HCT116 (cell line): ENCODE results near the gene COL26A1. TPM values are rescaled to one million over a fixed set of nuclear protein-coding genes. Genes with fewer than 3 reads are reported as not detected.

Experiments used
- ATAC-seq: fragments of 200-7000 bp; cut with Tn5 transposase; 2 replicates; pipeline ENCODE4 v1.9.1; 2020; ENCODE audit warnings: mild to moderate bottlenecking, moderate library complexity
- BruUV-seq: library from RNA; stranded (reverse); fragments of 400-500 nt; replicated peaks from 2 replicates; lab custom pipeline; 2021; lab: Mats Ljungman, UMichigan
- CTCF ChIA-PET: fragments of 300-600 bp; sonication (Branson Sonifier 250); formaldehyde crosslinking; loops from one replicate; lab custom pipeline; 2021; ENCODE audit warnings: antibody characterized with exemption; lab: Charles Lee
- POLR2A ChIA-PET: fragments of 300-600, 350-600 bp; sonication (Branson Sonifier 250); formaldehyde crosslinking; loops from one replicate; lab custom pipeline; 2021; ENCODE audit warnings: antibody characterized with exemption; lab: Charles Lee
- RAD21 ChIA-PET, 2 experiments: fragments of 300-600 bp; sonication (Branson Sonifier 250); formaldehyde crosslinking; loops; one replicate each; lab custom pipeline; 2023; ENCODE audit warnings: low total read pairs in 2 of 2; ENCODE audit not compliant: uncharacterized antibody in 2 of 2, unreplicated experiment in 2 of 2, low non-redundant PET in 1 of 2; lab: Charles Lee
- DNase-seq: peaks from one replicate; pipeline ENCODE4 v3.0.0-alpha.2; 2010; ENCODE audit warnings: low read depth, low spot score
- H2AFZ ChIP-seq: fragments of 200-600 bp; shearing (Covaris generic), sonication (generic); 2 replicates; pipeline ENCODE4 v1.6.1; 2017; ENCODE audit warnings: low read depth, mixed run types, mixed read lengths, antibody characterized with exemption, low read length; ENCODE audit not compliant: poor library complexity, severe bottlenecking
- H3K27ac ChIP-seq: 2 replicates; pipeline ENCODE4 v1.5.1; 2012; ENCODE audit warnings: low read depth, low read length
- H3K27me3 ChIP-seq: fragments of 200-600 bp; sonication (generic); 2 replicates; pipeline ENCODE4 v1.6.1; 2016; ENCODE audit warnings: mixed run types, low read length, mixed read lengths; ENCODE audit not compliant: insufficient read depth
- H3K36me3 ChIP-seq, 2 experiments: fragments of 200-500 bp in 1 of 2; fragments of 200-600 bp in 1 of 2; sonication (Bioruptor generic) in 1 of 2; sonication (generic) in 1 of 2; 2 replicates each; pipeline versions ENCODE4 v1.5.1 to v1.6.1; 2014 to 2016; ENCODE audit warnings: low read length in 2 of 2, inconsistent platforms in 1 of 2, mixed read lengths in 1 of 2, mixed run types in 1 of 2; ENCODE audit not compliant: insufficient read depth in 2 of 2, control insufficient read depth in 1 of 2
- H3K4me1 ChIP-seq, 2 experiments: fragments of 200-600 bp in 1 of 2; sonication (generic) in 1 of 2; 2 replicates each; pipeline versions ENCODE4 v1.5.1 to v1.6.1; 2012 to 2017; ENCODE audit warnings: low read length in 2 of 2, inconsistent platforms in 1 of 2, mild to moderate bottlenecking in 1 of 2, mixed read lengths in 1 of 2, mixed run types in 1 of 2, moderate library complexity in 1 of 2; ENCODE audit not compliant: insufficient read depth in 2 of 2, control insufficient read depth in 1 of 2
- H3K4me2 ChIP-seq: fragments of 200-600 bp; sonication (generic); 2 replicates; pipeline ENCODE4 v1.6.1; 2017; ENCODE audit warnings: mixed run types, low read length, mixed read lengths
- H3K4me3 ChIP-seq, 2 experiments: fragments of 200-600 bp in 1 of 2; sonication (generic) in 1 of 2; replicated peaks in 1 of 2; 2 replicates each; pipeline ENCODE4 v1.5.1; 2011 to 2016; ENCODE audit warnings: low read length in 2 of 2, control low read depth in 1 of 2, low read depth in 1 of 2, mild to moderate bottlenecking in 1 of 2, mixed read lengths in 1 of 2, mixed run types in 1 of 2
- H3K79me2 ChIP-seq: fragments of 200-600 bp; sonication (generic); 2 replicates; pipeline ENCODE4 v1.6.1; 2017; ENCODE audit warnings: mild to moderate bottlenecking, mixed run types, low read length, moderate library complexity, mixed read lengths; ENCODE audit not compliant: insufficient read depth
- H3K9ac ChIP-seq: fragments of 200-600 bp; sonication (generic); 2 replicates; pipeline ENCODE4 v1.6.1; 2016; ENCODE audit warnings: low read length, mixed read lengths
- H3K9me2 ChIP-seq: fragments of 200-600 bp; sonication (generic), shearing (Covaris generic); 2 replicates; pipeline ENCODE4 v1.6.1; 2017; ENCODE audit warnings: mixed run types, mild to moderate bottlenecking, moderate library complexity; ENCODE audit not compliant: insufficient read depth
- H3K9me3 ChIP-seq, 2 experiments: fragments of 200-500 bp in 1 of 2; fragments of 200-600 bp in 1 of 2; sonication (Bioruptor generic) in 1 of 2; sonication (generic) in 1 of 2; 2 replicates each; pipeline ENCODE4 v1.6.1; 2014 to 2017; ENCODE audit warnings: low read length in 2 of 2, mixed read lengths in 2 of 2, inconsistent platforms in 1 of 2, low read depth in 1 of 2, mild to moderate bottlenecking in 1 of 2, mixed run types in 1 of 2, moderate library complexity in 1 of 2; ENCODE audit not compliant: control insufficient read depth in 1 of 2, insufficient read depth in 1 of 2
- H4K20me1 ChIP-seq: fragments of 200-600 bp; sonication (generic), shearing (Covaris generic); 2 replicates; pipeline ENCODE4 v1.6.1; 2017; ENCODE audit warnings: mixed run types, mild to moderate bottlenecking, moderate library complexity; ENCODE audit not compliant: insufficient read depth
- CBX3 ChIP-seq: IDR thresholded peaks from 2 replicates; pipeline ENCODE4 v1.6.1; 2012; ENCODE audit warnings: low read depth
- CEBPB ChIP-seq: IDR thresholded peaks from 2 replicates; pipeline ENCODE4 v1.6.1; 2012; ENCODE audit warnings: low read depth
- EZH2phosphoT487 ChIP-seq: fragments of 200-600 bp; IDR thresholded peaks from 2 replicates; pipeline ENCODE4 v1.6.1; 2018; ENCODE audit warnings: antibody characterized with exemption, borderline replicate concordance
- FOSL1 ChIP-seq: IDR thresholded peaks from 2 replicates; pipeline ENCODE4 v1.6.1; 2012; ENCODE audit warnings: low read depth
- POLR2A ChIP-seq: IDR thresholded peaks from 2 replicates; pipeline ENCODE4 v1.7.0; 2011; ENCODE audit warnings: borderline replicate concordance; ENCODE audit not compliant: insufficient read depth, insufficient read length; ENCODE audit errors: extremely low read depth
- SP1 ChIP-seq: IDR thresholded peaks from 2 replicates; pipeline ENCODE4 v1.6.1; 2012; ENCODE audit warnings: low read depth
- SRF ChIP-seq: IDR thresholded peaks from 2 replicates; pipeline ENCODE4 v1.6.1; 2012; ENCODE audit warnings: low read depth
- ZBTB33 ChIP-seq: IDR thresholded peaks from 2 replicates; pipeline ENCODE4 v1.6.1; 2011; ENCODE audit warnings: mild to moderate bottlenecking, low read length, moderate library complexity; ENCODE audit not compliant: insufficient replicate concordance; ENCODE audit errors: extremely low read depth
- ZFX ChIP-seq: fragments of 450-650 bp; IDR thresholded peaks from 2 replicates; pipeline ENCODE4 v1.6.1; 2017
- ZNF274 ChIP-seq: fragments of 200-500 bp; sonication (Bioruptor generic); IDR thresholded peaks from 2 replicates; pipeline ENCODE4 v1.6.1; 2014; ENCODE audit warnings: mild to moderate bottlenecking, low read depth, low read length, inconsistent platforms
- intact Hi-C: fragments of 100-400 bp; cut with micrococcal nuclease; formaldehyde crosslinking; loops from 2 replicates; pipeline ENCODE4 v1.10.0; 2022
- total RNA-seq: library from RNA; stranded (reverse); gene quantifications from one replicate; pipeline ENCODE4 v1.2.1, GENCODE V29; 2021; ENCODE audit not compliant: unreplicated experiment
- TF ChIP-seq, protein P1 (sequence below), 3 experiments: fragments of 200-600 bp in 1 of 3; sonication (generic) in 1 of 3; IDR thresholded peaks in 2 of 3; conservative IDR thresholded peaks in 1 of 3; 2 replicates each; pipeline ENCODE4 v1.5.1; 2012 to 2017; ENCODE audit warnings: low read depth in 2 of 3, low read length in 2 of 3, antibody characterized with exemption in 1 of 3, borderline replicate concordance in 1 of 3, control low read depth in 1 of 3, mild to moderate bottlenecking in 1 of 3, mixed read lengths in 1 of 3, mixed run types in 1 of 3, moderate library complexity in 1 of 3; ENCODE audit not compliant: insufficient read depth in 1 of 3
- TF ChIP-seq, protein P2 (sequence below): IDR thresholded peaks from 2 replicates; pipeline ENCODE4 v1.6.1; 2012
- TF ChIP-seq, protein P3 (sequence below): IDR thresholded peaks from 2 replicates; pipeline ENCODE4 v1.6.1; 2012; ENCODE audit warnings: low read depth

COL26A1 gene
- total RNA-seq, 1 experiment from 2014 or later = 0.27 TPM

- H3K27me3 ChIP-seq = no peaks in the 10 kb centered on the region
- CTCF ChIA-PET = no interaction called here
- no peak overlapping the region for H2AFZ ChIP-seq
- H3K4me1 ChIP-seq = peaks cover 25 to 34% of the 10 kb centered on the region in 2 experiments
- H3K27ac ChIP-seq = no peak overlapping the region
- H3K4me3 ChIP-seq = no peak overlapping the region
- intact Hi-C loops = no loop called here
- H3K9me2 ChIP-seq = no peaks in the 10 kb centered on the region
- H3K9me3 ChIP-seq = no peaks in the 10 kb centered on the region
- POLR2A ChIA-PET = no interaction called here
- RAD21 ChIA-PET = no interaction called here
- no peaks in the 10 kb centered on the region for H4K20me1 ChIP-seq
- no peaks in the 10 kb centered on the region for H3K36me3 ChIP-seq
- no peaks in the 10 kb centered on the region for H3K79me2 ChIP-seq
- no peak overlapping the region for H3K4me2 ChIP-seq
- no TSS peak for BruUV-seq
- no peak for TF ChIP-seq ZBTB33
- TF ChIP-seq EZH2phosphoT487 = no peak
- TF ChIP-seq, protein P1, sequence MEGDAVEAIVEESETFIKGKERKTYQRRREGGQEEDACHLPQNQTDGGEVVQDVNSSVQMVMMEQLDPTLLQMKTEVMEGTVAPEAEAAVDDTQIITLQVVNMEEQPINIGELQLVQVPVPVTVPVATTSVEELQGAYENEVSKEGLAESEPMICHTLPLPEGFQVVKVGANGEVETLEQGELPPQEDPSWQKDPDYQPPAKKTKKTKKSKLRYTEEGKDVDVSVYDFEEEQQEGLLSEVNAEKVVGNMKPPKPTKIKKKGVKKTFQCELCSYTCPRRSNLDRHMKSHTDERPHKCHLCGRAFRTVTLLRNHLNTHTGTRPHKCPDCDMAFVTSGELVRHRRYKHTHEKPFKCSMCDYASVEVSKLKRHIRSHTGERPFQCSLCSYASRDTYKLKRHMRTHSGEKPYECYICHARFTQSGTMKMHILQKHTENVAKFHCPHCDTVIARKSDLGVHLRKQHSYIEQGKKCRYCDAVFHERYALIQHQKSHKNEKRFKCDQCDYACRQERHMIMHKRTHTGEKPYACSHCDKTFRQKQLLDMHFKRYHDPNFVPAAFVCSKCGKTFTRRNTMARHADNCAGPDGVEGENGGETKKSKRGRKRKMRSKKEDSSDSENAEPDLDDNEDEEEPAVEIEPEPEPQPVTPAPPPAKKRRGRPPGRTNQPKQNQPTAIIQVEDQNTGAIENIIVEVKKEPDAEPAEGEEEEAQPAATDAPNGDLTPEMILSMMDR (IDR thresholded peaks at IDR 0.05 in 2 of 3, conservative IDR thresholded peaks at IDR 0.05 in 1 of 3; ENCODE audit: borderline replicate concordance in 1 of 3, insufficient read depth in 1 of 3, low read depth in 2 of 3, low read length in 2 of 3) = no peak
- TF ChIP-seq, protein P2, sequence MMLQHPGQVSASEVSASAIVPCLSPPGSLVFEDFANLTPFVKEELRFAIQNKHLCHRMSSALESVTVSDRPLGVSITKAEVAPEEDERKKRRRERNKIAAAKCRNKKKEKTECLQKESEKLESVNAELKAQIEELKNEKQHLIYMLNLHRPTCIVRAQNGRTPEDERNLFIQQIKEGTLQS = no peak
- no peak for TF ChIP-seq ZNF274
- TF ChIP-seq SRF = no peak
- TF ChIP-seq, protein P3, sequence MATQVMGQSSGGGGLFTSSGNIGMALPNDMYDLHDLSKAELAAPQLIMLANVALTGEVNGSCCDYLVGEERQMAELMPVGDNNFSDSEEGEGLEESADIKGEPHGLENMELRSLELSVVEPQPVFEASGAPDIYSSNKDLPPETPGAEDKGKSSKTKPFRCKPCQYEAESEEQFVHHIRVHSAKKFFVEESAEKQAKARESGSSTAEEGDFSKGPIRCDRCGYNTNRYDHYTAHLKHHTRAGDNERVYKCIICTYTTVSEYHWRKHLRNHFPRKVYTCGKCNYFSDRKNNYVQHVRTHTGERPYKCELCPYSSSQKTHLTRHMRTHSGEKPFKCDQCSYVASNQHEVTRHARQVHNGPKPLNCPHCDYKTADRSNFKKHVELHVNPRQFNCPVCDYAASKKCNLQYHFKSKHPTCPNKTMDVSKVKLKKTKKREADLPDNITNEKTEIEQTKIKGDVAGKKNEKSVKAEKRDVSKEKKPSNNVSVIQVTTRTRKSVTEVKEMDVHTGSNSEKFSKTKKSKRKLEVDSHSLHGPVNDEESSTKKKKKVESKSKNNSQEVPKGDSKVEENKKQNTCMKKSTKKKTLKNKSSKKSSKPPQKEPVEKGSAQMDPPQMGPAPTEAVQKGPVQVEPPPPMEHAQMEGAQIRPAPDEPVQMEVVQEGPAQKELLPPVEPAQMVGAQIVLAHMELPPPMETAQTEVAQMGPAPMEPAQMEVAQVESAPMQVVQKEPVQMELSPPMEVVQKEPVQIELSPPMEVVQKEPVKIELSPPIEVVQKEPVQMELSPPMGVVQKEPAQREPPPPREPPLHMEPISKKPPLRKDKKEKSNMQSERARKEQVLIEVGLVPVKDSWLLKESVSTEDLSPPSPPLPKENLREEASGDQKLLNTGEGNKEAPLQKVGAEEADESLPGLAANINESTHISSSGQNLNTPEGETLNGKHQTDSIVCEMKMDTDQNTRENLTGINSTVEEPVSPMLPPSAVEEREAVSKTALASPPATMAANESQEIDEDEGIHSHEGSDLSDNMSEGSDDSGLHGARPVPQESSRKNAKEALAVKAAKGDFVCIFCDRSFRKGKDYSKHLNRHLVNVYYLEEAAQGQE = no peak
- TF ChIP-seq SP1 = no peak
- TF ChIP-seq CBX3 = no peak
- TF ChIP-seq CEBPB = no peak
- no peak for TF ChIP-seq ZFX
- TF ChIP-seq FOSL1 = no peak
- no peak for TF ChIP-seq POLR2A
- H3K9ac ChIP-seq = no peak overlapping the region
- DNase-seq (no peak), ATAC-seq (no peak)
Measured at GRCh38 chr7:101534015-101534803, 171.5 kb downstream of the COL26A1 start.
